Loucy (cell line): Measurements from ENCODE around the gene TBX3.

ENCODE experiments used
- H2AFZ ChIP-seq: fragments of 200-600 bp; sonication (generic); 2 replicates; pipeline ENCODE4 v1.6.0; 2016; ENCODE audit warnings: antibody characterized with exemption, mild to moderate bottlenecking, low read length, moderate library complexity
- H3F3A ChIP-seq: fragments of 200-600 bp; 2 replicates; pipeline ENCODE4 v1.6.0; 2016; ENCODE audit warnings: antibody characterized with exemption, low read depth, mild to moderate bottlenecking
- H3K27me3 ChIP-seq: fragments of 200-600 bp; sonication (generic); 2 replicates; pipeline ENCODE4 v1.6.1; 2014; ENCODE audit warnings: low read length, mild to moderate bottlenecking; ENCODE audit not compliant: insufficient read depth, poor library complexity, severe bottlenecking
- H3K36me3 ChIP-seq: fragments of 200-600 bp; sonication (generic); 2 replicates; pipeline ENCODE4 v1.6.1; 2016; ENCODE audit warnings: low read length; ENCODE audit not compliant: insufficient read depth
- H3K4me1 ChIP-seq: fragments of 200-600 bp; sonication (generic); 2 replicates; pipeline ENCODE4 v1.5.1; 2014; ENCODE audit warnings: low read length, mild to moderate bottlenecking; ENCODE audit not compliant: insufficient read depth, poor library complexity, severe bottlenecking
- H3K4me2 ChIP-seq: fragments of 200-600 bp; sonication (generic); 2 replicates; pipeline ENCODE4 v1.6.0; 2014; ENCODE audit warnings: antibody characterized with exemption, low read length, low read depth, mild to moderate bottlenecking; ENCODE audit not compliant: poor library complexity, severe bottlenecking
- H3K4me3 ChIP-seq: fragments of 200-600 bp; sonication (generic); 2 replicates; pipeline ENCODE4 v1.5.1; 2014; ENCODE audit warnings: low read length, mild to moderate bottlenecking, mixed read lengths; ENCODE audit not compliant: poor library complexity, severe bottlenecking
- H3K79me2 ChIP-seq: fragments of 200-600 bp; sonication (generic); 2 replicates; pipeline ENCODE4 v1.6.1; 2014; ENCODE audit warnings: low read length; ENCODE audit not compliant: insufficient read depth
- H3K9ac ChIP-seq: fragments of 200-600 bp; sonication (generic); 2 replicates; pipeline ENCODE4 v1.6.0; 2014; ENCODE audit warnings: mild to moderate bottlenecking, low read depth, low read length, moderate library complexity; ENCODE audit not compliant: poor library complexity, severe bottlenecking
- H3K9me2 ChIP-seq: fragments of 200-600 bp; sonication (generic); replicated peaks from 2 replicates; pipeline ENCODE4 v1.6.1; 2016; ENCODE audit warnings: low read depth, low read length, mixed read lengths
- H3K9me3 ChIP-seq: fragments of 200-600 bp; sonication (generic); 2 replicates; pipeline ENCODE4 v1.6.1; 2014; ENCODE audit warnings: mild to moderate bottlenecking, antibody characterized with exemption, low read length, low read depth; ENCODE audit not compliant: insufficient read depth
- H4K20me1 ChIP-seq: fragments of 200-600 bp; sonication (generic); 2 replicates; pipeline ENCODE4 v1.6.0; 2014; ENCODE audit warnings: antibody characterized with exemption, low read length, mild to moderate bottlenecking; ENCODE audit not compliant: insufficient read depth, poor library complexity, severe bottlenecking
- EZH2phosphoT487 ChIP-seq: fragments of 200-600 bp; IDR thresholded peaks from 2 replicates; pipeline ENCODE4 v1.6.1; 2018; ENCODE audit warnings: antibody characterized with exemption, mild to moderate bottlenecking, moderate library complexity, borderline replicate concordance
- TF ChIP-seq, protein P1 (sequence below): fragments of 200-600 bp; sonication (generic); conservative IDR thresholded peaks from 2 replicates; pipeline ENCODE4 v1.5.1; 2014; ENCODE audit warnings: mild to moderate bottlenecking, antibody characterized with exemption, low read length

The TBX3 gene

DNA sequence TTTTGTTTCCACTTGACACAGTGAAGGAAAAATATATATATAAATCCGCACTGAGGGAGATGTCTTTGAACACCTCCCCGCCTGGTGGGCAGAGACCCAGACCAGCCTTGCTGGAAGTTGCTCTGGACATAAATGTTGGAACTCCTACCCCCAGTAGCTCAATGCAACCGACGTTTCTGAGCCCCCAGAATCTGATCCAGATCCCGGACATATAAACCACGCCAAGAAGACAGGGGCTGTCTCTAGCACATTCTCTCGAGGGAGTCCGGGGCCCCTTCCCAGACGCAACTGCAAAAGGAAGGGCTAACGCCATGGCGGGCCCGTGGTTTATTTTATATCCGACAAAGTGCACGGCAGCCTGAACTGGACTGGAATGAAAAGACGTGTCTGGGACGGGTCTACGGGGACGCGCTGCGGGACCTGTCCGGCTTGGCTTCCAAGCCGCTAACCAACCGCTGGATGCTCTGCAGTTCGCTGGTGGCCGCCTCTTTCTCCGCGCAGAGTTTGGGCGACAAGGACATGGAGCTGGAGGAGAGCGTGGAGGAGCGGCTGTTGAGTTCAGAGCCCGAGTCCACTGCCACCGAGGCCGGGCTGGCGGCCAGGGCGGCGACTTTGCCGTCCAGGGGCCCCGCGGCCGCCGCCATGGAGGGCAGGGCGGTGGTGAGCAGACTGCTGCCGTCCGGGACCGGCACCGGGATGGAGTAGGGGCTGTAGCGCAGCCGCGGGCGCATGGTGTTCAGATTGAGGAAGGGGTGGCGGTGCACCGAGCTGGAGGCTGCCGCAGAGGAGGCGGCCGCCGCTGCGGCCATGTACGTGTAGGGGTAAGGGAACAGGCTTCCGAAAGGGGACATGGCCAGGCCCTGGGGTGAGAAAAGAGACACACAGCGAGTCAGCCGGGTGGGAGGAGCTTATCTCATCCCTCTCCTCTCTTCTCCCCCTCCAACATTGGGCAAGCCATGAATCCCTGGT is 12.2 kb downstream of the TBX3 start:
- Histone ChIP-seq H3K27me3 (no peaks in the 10 kb centered on the region), H3K9me3 (no peaks in the 10 kb centered on the region), H2AFZ (no peak overlapping the region), H3K36me3 (no peaks in the 10 kb centered on the region), H3K9ac (no peak overlapping the region), H3K79me2 (no peaks in the 10 kb centered on the region), H3K4me1 (no peaks in the 10 kb centered on the region), H3K9me2 (no peaks in the 10 kb centered on the region), H3K4me2 (no peak overlapping the region), H3K4me3 (no peak overlapping the region), H3F3A (no peaks in the 10 kb centered on the region), H4K20me1 (no peaks in the 10 kb centered on the region)
- TF ChIP-seq EZH2phosphoT487: no peak
- TF ChIP-seq, protein P1, sequence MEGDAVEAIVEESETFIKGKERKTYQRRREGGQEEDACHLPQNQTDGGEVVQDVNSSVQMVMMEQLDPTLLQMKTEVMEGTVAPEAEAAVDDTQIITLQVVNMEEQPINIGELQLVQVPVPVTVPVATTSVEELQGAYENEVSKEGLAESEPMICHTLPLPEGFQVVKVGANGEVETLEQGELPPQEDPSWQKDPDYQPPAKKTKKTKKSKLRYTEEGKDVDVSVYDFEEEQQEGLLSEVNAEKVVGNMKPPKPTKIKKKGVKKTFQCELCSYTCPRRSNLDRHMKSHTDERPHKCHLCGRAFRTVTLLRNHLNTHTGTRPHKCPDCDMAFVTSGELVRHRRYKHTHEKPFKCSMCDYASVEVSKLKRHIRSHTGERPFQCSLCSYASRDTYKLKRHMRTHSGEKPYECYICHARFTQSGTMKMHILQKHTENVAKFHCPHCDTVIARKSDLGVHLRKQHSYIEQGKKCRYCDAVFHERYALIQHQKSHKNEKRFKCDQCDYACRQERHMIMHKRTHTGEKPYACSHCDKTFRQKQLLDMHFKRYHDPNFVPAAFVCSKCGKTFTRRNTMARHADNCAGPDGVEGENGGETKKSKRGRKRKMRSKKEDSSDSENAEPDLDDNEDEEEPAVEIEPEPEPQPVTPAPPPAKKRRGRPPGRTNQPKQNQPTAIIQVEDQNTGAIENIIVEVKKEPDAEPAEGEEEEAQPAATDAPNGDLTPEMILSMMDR: no peak

DNA sequence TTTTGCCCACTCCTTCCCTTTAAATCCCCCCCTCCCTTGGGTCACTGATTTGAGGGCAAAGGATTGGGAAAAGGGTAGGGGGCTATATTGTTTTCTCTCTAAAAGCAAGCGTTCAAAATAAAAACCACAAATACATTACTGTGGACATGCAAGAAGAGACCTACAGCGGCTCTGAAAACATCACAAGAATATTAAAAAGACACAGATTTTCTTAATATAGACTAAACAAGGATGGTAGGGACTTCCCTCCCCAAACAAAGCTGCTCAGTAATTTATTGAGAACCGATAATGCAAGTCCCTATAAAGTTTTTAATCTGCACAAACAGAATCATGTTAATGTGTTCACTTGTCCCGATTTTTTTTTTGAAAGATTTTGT is 12.9 kb downstream of the TBX3 start:
- Histone ChIP-seq H3K79me2 (no peaks in the 10 kb centered on the region), H2AFZ (no peak overlapping the region), H4K20me1 (no peaks in the 10 kb centered on the region), H3K4me1 (no peaks in the 10 kb centered on the region), H3K4me2 (no peak overlapping the region), H3K36me3 (no peaks in the 10 kb centered on the region), H3K27me3 (no peaks in the 10 kb centered on the region), H3K9me2 (no peaks in the 10 kb centered on the region), H3K4me3 (no peak overlapping the region), H3K9ac (no peak overlapping the region), H3K9me3 (no peaks in the 10 kb centered on the region), H3F3A (no peaks in the 10 kb centered on the region)
- TF ChIP-seq, protein P1: no peak
- TF ChIP-seq EZH2phosphoT487: no peak

DNA sequence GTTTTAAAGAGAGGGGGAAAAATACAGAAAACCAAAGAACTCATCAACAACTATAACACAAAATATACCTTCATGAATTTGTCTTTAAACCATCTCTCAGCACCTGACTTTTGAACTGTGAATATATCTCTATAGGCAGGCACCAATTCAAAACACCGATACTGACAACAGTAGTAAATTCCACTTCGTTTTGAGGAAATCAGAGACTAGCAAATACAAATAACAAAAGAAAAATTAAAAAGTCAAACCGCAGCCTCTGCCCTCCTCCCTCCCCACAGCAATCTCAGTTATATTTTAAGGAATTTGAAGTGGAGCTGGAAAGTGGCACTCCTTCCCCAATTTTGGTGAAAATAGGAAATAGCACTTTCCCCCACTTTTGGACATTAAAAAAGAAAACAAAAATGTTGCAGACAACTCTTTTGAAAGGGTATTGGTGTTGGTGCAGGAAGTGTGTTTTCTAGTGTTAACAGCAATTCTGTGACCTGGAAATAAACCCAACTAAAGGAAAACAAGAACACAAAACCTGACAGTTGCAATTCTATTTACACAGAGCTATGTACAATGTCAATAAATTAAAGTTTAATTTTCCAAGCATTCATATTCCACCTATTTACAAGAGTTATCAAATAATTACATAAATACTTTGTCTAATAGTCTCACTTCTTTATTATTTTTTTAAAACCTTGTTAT is 13.5 kb downstream of the TBX3 start:
- no peak overlapping the region for H3K4me2 ChIP-seq
- no peak overlapping the region for H2AFZ ChIP-seq
- H3K27me3 ChIP-seq: no peaks in the 10 kb centered on the region
- TF ChIP-seq EZH2phosphoT487: no peak
- TF ChIP-seq, protein P1: no peak
- H3K79me2 ChIP-seq: no peaks in the 10 kb centered on the region
- H3K9me3 ChIP-seq: no peaks in the 10 kb centered on the region
- H3K36me3 ChIP-seq: no peaks in the 10 kb centered on the region
- no peaks in the 10 kb centered on the region for H4K20me1 ChIP-seq
- no peaks in the 10 kb centered on the region for H3K4me1 ChIP-seq
- no peaks in the 10 kb centered on the region for H3K9me2 ChIP-seq
- no peaks in the 10 kb centered on the region for H3F3A ChIP-seq
- no peak overlapping the region for H3K4me3 ChIP-seq
- no peak overlapping the region for H3K9ac ChIP-seq
